ENCODE data around the gene USF2. TPM values are rescaled to one million over a fixed set of nuclear protein-coding genes. Genes with fewer than 3 reads are reported as not detected.

The USF2 gene
- polyA plus RNA-seq, 1 donor from 2014 or later, result 107 TPM

- Histone ChIP-seq H3K9ac (ENCODE audit: low read length) (no peak overlapping the region), H3K27ac (ENCODE audit: low read length) (no peak overlapping the region), H2AFZ (ENCODE audit: low read depth, low read length) (no peak overlapping the region), H3K27me3 (ENCODE audit: insufficient read depth, low read depth, low read length) (no peaks in the 10 kb centered on the region), H4K20me1 (ENCODE audit: insufficient read depth) (no peaks in the 10 kb centered on the region), H3K36me3 (ENCODE audit: insufficient read depth, low read length) (no peaks in the 10 kb centered on the region), H3F3A (ENCODE audit: insufficient read depth, low read length, poor library complexity, severe bottlenecking) (no peaks in the 10 kb centered on the region), H3K9me3 (ENCODE audit: low read length) (no peaks in the 10 kb centered on the region), H3K4me2 (ENCODE audit: low read length) (no peak overlapping the region), H3K9me2 (ENCODE audit: insufficient read depth, low read length) (no peaks in the 10 kb centered on the region), H3K4me3 (ENCODE audit: low read length) (no peak overlapping the region), H3K79me2 (replicated peaks; ENCODE audit: insufficient read depth, low read length) (no peaks in the 10 kb centered on the region)
- TF ChIP-seq, protein P1, sequence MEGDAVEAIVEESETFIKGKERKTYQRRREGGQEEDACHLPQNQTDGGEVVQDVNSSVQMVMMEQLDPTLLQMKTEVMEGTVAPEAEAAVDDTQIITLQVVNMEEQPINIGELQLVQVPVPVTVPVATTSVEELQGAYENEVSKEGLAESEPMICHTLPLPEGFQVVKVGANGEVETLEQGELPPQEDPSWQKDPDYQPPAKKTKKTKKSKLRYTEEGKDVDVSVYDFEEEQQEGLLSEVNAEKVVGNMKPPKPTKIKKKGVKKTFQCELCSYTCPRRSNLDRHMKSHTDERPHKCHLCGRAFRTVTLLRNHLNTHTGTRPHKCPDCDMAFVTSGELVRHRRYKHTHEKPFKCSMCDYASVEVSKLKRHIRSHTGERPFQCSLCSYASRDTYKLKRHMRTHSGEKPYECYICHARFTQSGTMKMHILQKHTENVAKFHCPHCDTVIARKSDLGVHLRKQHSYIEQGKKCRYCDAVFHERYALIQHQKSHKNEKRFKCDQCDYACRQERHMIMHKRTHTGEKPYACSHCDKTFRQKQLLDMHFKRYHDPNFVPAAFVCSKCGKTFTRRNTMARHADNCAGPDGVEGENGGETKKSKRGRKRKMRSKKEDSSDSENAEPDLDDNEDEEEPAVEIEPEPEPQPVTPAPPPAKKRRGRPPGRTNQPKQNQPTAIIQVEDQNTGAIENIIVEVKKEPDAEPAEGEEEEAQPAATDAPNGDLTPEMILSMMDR (IDR thresholded peaks at IDR 0.05; ENCODE audit: poor library complexity, severe bottlenecking), result no peak
- TF ChIP-seq RAD21 (conservative IDR thresholded peaks at IDR 0.05), result no peak
- TF ChIP-seq MXI1 (conservative IDR thresholded peaks at IDR 0.05; ENCODE audit: poor library complexity, severe bottlenecking), result no peak
- no peak for TF ChIP-seq EZH2 (IDR thresholded peaks at IDR 0.05; ENCODE audit: borderline replicate concordance, insufficient read depth, low read length, poor library complexity, severe bottlenecking)
- no peak for TF ChIP-seq REST (IDR thresholded peaks at IDR 0.05; ENCODE audit: borderline replicate concordance)
- no peak for TF ChIP-seq SMC3 (conservative IDR thresholded peaks at IDR 0.05; ENCODE audit: poor library complexity)
These were observed 29.2 kb downstream of the USF2 start for GRCh38 chr19:35297922-35298321.

- H3K27me3 ChIP-seq (ENCODE audit: insufficient read depth, low read depth, low read length), result no peaks in the 10 kb centered on the region
- no peaks in the 10 kb centered on the region for H4K20me1 ChIP-seq (ENCODE audit: insufficient read depth)
- H3K79me2 ChIP-seq (replicated peaks; ENCODE audit: insufficient read depth, low read length), result no peaks in the 10 kb centered on the region
- no peak overlapping the region for H3K27ac ChIP-seq (ENCODE audit: low read length)
- TF ChIP-seq EZH2 (IDR thresholded peaks at IDR 0.05; ENCODE audit: borderline replicate concordance, insufficient read depth, low read length, poor library complexity, severe bottlenecking) (no peak), SMC3 (conservative IDR thresholded peaks at IDR 0.05; ENCODE audit: poor library complexity) (no peak), MXI1 (conservative IDR thresholded peaks at IDR 0.05; ENCODE audit: poor library complexity, severe bottlenecking) (no peak), RAD21 (conservative IDR thresholded peaks at IDR 0.05) (no peak), EP300 (conservative IDR thresholded peaks at IDR 0.05; ENCODE audit: poor library complexity, severe bottlenecking) (no peak), POLR2AphosphoS5 (IDR thresholded peaks at IDR 0.05) (no peak), REST (IDR thresholded peaks at IDR 0.05; ENCODE audit: borderline replicate concordance) (no peak), TAF1 (IDR thresholded peaks at IDR 0.05; ENCODE audit: low read depth) (no peak)
- TF ChIP-seq, protein P1 (IDR thresholded peaks at IDR 0.05; ENCODE audit: poor library complexity, severe bottlenecking), result no peak
- no peaks in the 10 kb centered on the region for H3F3A ChIP-seq (ENCODE audit: insufficient read depth, low read length, poor library complexity, severe bottlenecking)
- H3K36me3 ChIP-seq (ENCODE audit: insufficient read depth, low read length), result no peaks in the 10 kb centered on the region
- no peaks in the 10 kb centered on the region for H3K9me3 ChIP-seq (ENCODE audit: low read length)
- no peak overlapping the region for H3K4me3 ChIP-seq (ENCODE audit: low read length)
- no peak overlapping the region for H3K4me2 ChIP-seq (ENCODE audit: low read length)
- no peaks in the 10 kb centered on the region for H3K9me2 ChIP-seq (ENCODE audit: insufficient read depth, low read length)
- H2AFZ ChIP-seq (ENCODE audit: low read depth, low read length), result no peak overlapping the region
- no peak overlapping the region for H3K9ac ChIP-seq (ENCODE audit: low read length)
These were observed 29.8 kb downstream of the USF2 start for GRCh38 chr19:35298561-35298972.

Data from neural cell (in vitro differentiated cells).